Rectal smooth muscle tissue (tissue), 1 donor: ENCODE results near the gene DZIP1.
"Not testable (repeated sequence)": the region's sequence is repeated elsewhere in the genome, so short reads cannot be mapped to it uniquely, and the experiment has no call there.

ENCODE experiments used
- H3K27ac ChIP-seq: one replicate; pipeline ENCODE4 v1.7.0; 2013; ENCODE audit warnings: low read depth, low read length, inconsistent platforms
- H3K27me3 ChIP-seq: one replicate; pipeline ENCODE4 v1.7.0; 2013; ENCODE audit warnings: low read length; ENCODE audit not compliant: control insufficient read depth, insufficient read depth
- H3K36me3 ChIP-seq: one replicate; pipeline ENCODE4 v1.7.0; 2013; ENCODE audit warnings: low read length; ENCODE audit not compliant: control insufficient read depth, insufficient read depth
- H3K4me1 ChIP-seq: one replicate; pipeline ENCODE4 v1.7.0; 2013; ENCODE audit warnings: low read length; ENCODE audit not compliant: control insufficient read depth, insufficient read depth
- H3K4me3 ChIP-seq: one replicate; pipeline ENCODE4 v1.7.0; 2013; ENCODE audit warnings: low read length
- H3K9ac ChIP-seq: one replicate; pipeline ENCODE4 v1.7.0; 2013; ENCODE audit warnings: low read length

DZIP1 gene

GRCh38 chr13:95644601-95645052 is at the start of gene DZIP1:
Gene DZIP1 (minus strand): TSS chr13:95644706. CDS start chr13:95642029, 2,677 bp downstream.
- Histone ChIP-seq H3K4me3 (peak within 1 kb of the TSS; percentile 69), H3K36me3 (no peaks in the 10 kb centered on the region), H3K9ac (no peak within 1 kb of the TSS), H3K4me1 (peaks cover 7% of the 10 kb centered on the region), H3K27me3 (no peaks in the 10 kb centered on the region), H3K27ac (peak within 1 kb of the TSS; percentile 75)

- not testable (repeated sequence) for H3K4me1 ChIP-seq, H3K27me3 ChIP-seq, H3K36me3 ChIP-seq, H3K27ac ChIP-seq, H3K4me3 ChIP-seq, H3K9ac ChIP-seq
Measured at GRCh38 chr13:95690986-95691385, 46.5 kb upstream of the DZIP1 start.

GRCh38 chr13:95689582-95689926 is 45.0 kb upstream of the DZIP1 start:
- no peak overlapping the region for H3K4me3 ChIP-seq
- H3K9ac ChIP-seq: no peak overlapping the region
- H3K4me1 ChIP-seq: no peaks in the 10 kb centered on the region
- no peak overlapping the region for H3K27ac ChIP-seq
- H3K27me3 ChIP-seq: no peaks in the 10 kb centered on the region
- H3K36me3 ChIP-seq: no peaks in the 10 kb centered on the region

- not testable (repeated sequence) for H3K9ac ChIP-seq, H3K27ac ChIP-seq, H3K36me3 ChIP-seq, H3K4me3 ChIP-seq, H3K27me3 ChIP-seq, H3K4me1 ChIP-seq
Measured at GRCh38 chr13:95684960-95685359, 40.5 kb upstream of the DZIP1 start.

- H3K4me1 ChIP-seq: no peaks in the 10 kb centered on the region
- H3K27ac ChIP-seq: no peak overlapping the region
- no peak overlapping the region for H3K4me3 ChIP-seq
- no peaks in the 10 kb centered on the region for H3K27me3 ChIP-seq
- no peaks in the 10 kb centered on the region for H3K36me3 ChIP-seq
- no peak overlapping the region for H3K9ac ChIP-seq
Measured at GRCh38 chr13:95684418-95684817, 39.9 kb upstream of the DZIP1 start.

- no peak overlapping the region for H3K4me3 ChIP-seq
- H3K36me3 ChIP-seq: no peaks in the 10 kb centered on the region
- no peaks in the 10 kb centered on the region for H3K27me3 ChIP-seq
- H3K9ac ChIP-seq: no peak overlapping the region
- H3K27ac ChIP-seq: no peak overlapping the region
- peaks cover 5% of the 10 kb centered on the region for H3K4me1 ChIP-seq
Measured at GRCh38 chr13:95679722-95680121, 35.2 kb upstream of the DZIP1 start.

- no peak overlapping the region for H3K27ac ChIP-seq
- H3K36me3 ChIP-seq: no peaks in the 10 kb centered on the region
- H3K4me3 ChIP-seq: no peak overlapping the region
- peaks cover 5% of the 10 kb centered on the region for H3K4me1 ChIP-seq
- H3K27me3 ChIP-seq: no peaks in the 10 kb centered on the region
- no peak overlapping the region for H3K9ac ChIP-seq
Measured at GRCh38 chr13:95678967-95679366, 34.5 kb upstream of the DZIP1 start.

- Histone ChIP-seq H3K4me3 (peak overlapping the region; percentile 80), H3K36me3 (no peaks in the 10 kb centered on the region), H3K27me3 (no peaks in the 10 kb centered on the region), H3K4me1 (peaks cover 5% of the 10 kb centered on the region), H3K27ac (peak overlapping the region; percentile 91), H3K9ac (peak overlapping the region; percentile 59)
Measured at GRCh38 chr13:95677564-95678266, 33.2 kb upstream of the DZIP1 start.

- Histone ChIP-seq H3K4me1 (peaks cover 5% of the 10 kb centered on the region), H3K36me3 (no peaks in the 10 kb centered on the region), H3K4me3 (peak within 1 kb of the TSS; percentile 99), H3K27ac (peak within 1 kb of the TSS; percentile 96), H3K27me3 (no peaks in the 10 kb centered on the region), H3K9ac (peak within 1 kb of the TSS; percentile 97)
Measured at GRCh38 chr13:95676762-95677563, 32.5 kb upstream of the DZIP1 start, which contains the start of gene DNAJC3. Gene DNAJC3 (plus strand): TSS chr13:95677139. CDS start chr13:95677256, 117 bp downstream.

GRCh38 chr13:95676105-95676761 is 31.7 kb upstream of the DZIP1 start:
- Histone ChIP-seq H3K9ac (peak overlapping the region; percentile 97), H3K4me3 (peak overlapping the region; percentile 99), H3K27me3 (no peaks in the 10 kb centered on the region), H3K27ac (peak overlapping the region; percentile 96), H3K36me3 (no peaks in the 10 kb centered on the region), H3K4me1 (peaks cover 5% of the 10 kb centered on the region)

DNA sequence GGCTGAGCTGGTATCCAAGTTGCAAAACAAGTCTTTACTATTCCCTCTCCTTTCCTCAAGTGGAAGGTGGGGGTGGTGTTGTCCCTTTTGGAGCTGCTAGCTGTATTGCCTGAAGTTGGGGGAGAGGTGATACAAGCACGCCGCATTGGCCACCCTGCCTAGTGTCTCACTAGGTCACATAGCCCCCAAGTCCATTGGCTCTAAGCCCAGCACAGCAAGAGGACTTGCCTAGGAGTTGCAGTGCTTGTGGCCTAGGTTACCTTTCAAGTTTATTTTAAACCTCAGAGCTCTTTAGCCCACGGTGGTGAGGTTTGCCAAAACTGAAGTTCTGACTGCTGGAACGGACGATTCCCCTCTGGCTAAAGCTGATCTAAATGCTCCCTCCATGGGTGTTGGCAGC is 27.1 kb upstream of the DZIP1 start:
- Histone ChIP-seq H3K4me1 (peaks cover 5% of the 10 kb centered on the region), H3K4me3 (no peak overlapping the region), H3K27me3 (no peaks in the 10 kb centered on the region), H3K27ac (no peak overlapping the region), H3K9ac (no peak overlapping the region), H3K36me3 (no peaks in the 10 kb centered on the region)

GRCh38 chr13:95667235-95667634 is 22.7 kb upstream of the DZIP1 start:
- H3K36me3 ChIP-seq, H3K27ac ChIP-seq, H3K4me1 ChIP-seq, H3K9ac ChIP-seq, H3K27me3 ChIP-seq, H3K4me3 ChIP-seq: not testable (repeated sequence)
